ENCODE measurements around the gene CDCP2. TPM values are rescaled to one million over a fixed set of nuclear protein-coding genes. Genes with fewer than 3 reads are reported as not detected.
"Not testable (repeated sequence)": the region's sequence is repeated elsewhere in the genome, so short reads cannot be mapped to it uniquely, and the experiment has no call there.

CDCP2 gene
- total and polyA plus RNA-seq, 12 donors = 0.03 to 0.11 TPM; not detected in 10

GRCh38 chr1:54167422-54168139 is 14.8 kb upstream of the CDCP2 start:
- DNase-seq (no peak), ATAC-seq (no peak)
- Histone ChIP-seq H3K4me1 (no peaks in the 10 kb centered on the region), H3K9me3 (no peaks in the 10 kb centered on the region), H3K36me3 (peaks cover 0 to 3% (median 0%) of the 10 kb centered on the region in 9 donors), H3K27me3 (no peaks in the 10 kb centered on the region), H3K27ac (no peak overlapping the region), H3K4me3 (no peak overlapping the region)
- intact Hi-C loops (cut with DNase I) = no loop called here
- TF ChIP-seq CTCF (IDR thresholded peaks at IDR 0.05) = no peak
- WGBS, 2 donors = 90% methylated on average over 9 of the region's 9 CpGs

- DNase-seq; intact Hi-C loops (cut with DNase I); H3K27ac ChIP-seq; H3K4me3 ChIP-seq; H3K9me3 ChIP-seq; H3K4me1 ChIP-seq; H3K36me3 ChIP-seq; H3K27me3 ChIP-seq; ATAC-seq: not testable (repeated sequence)
- WGBS, 2 donors = 90 to 93% methylated on average over 8 of the region's 8 CpGs
Observed at GRCh38 chr1:54166357-54166756, 13.6 kb upstream of the CDCP2 start.

- no peak for TF ChIP-seq CTCF (IDR thresholded peaks at IDR 0.05)
- DNase-seq (no peak), ATAC-seq (no peak)
- Histone ChIP-seq H3K4me3 (no peak overlapping the region), H3K9me3 (no peaks in the 10 kb centered on the region), H3K36me3 (no peaks in the 10 kb centered on the region), H3K27ac (no peak overlapping the region), H3K4me1 (peaks cover 0 to 7% (median 4%) of the 10 kb centered on the region in 9 donors), H3K27me3 (no peaks in the 10 kb centered on the region)
- intact Hi-C loops (cut with DNase I) = no loop called here
- 91% methylated on average over 15 of the region's 15 CpGs for WGBS, 2 donors
Observed at GRCh38 chr1:54165146-54165545, 12.3 kb upstream of the CDCP2 start.

GRCh38 chr1:54163573-54163972 is 10.8 kb upstream of the CDCP2 start:
- TF ChIP-seq CTCF (IDR thresholded peaks at IDR 0.05) = no peak
- no peak overlapping the region for H3K27ac ChIP-seq
- 76 to 81% methylated on average over 5 of the region's 5 CpGs for WGBS, 2 donors
- H3K27me3 ChIP-seq = no peaks in the 10 kb centered on the region
- no peaks in the 10 kb centered on the region for H3K36me3 ChIP-seq
- ATAC-seq = no peak
- intact Hi-C loops (cut with DNase I) = no loop called here
- DNase-seq = no peak
- no peak overlapping the region for H3K4me3 ChIP-seq
- H3K9me3 ChIP-seq = no peaks in the 10 kb centered on the region
- peaks cover 0 to 9% (median 4%) of the 10 kb centered on the region in 9 donors for H3K4me1 ChIP-seq

GRCh38 chr1:54163051-54163450 is 10.3 kb upstream of the CDCP2 start:
- intact Hi-C loops (cut with DNase I) = no loop called here
- Histone ChIP-seq H3K9me3 (no peaks in the 10 kb centered on the region), H3K4me1 (peaks cover 0 to 9% (median 4%) of the 10 kb centered on the region in 9 donors), H3K4me3 (no peak overlapping the region), H3K36me3 (no peaks in the 10 kb centered on the region), H3K27me3 (no peaks in the 10 kb centered on the region), H3K27ac (no peak overlapping the region)
- no peak for DNase-seq
- no peak for TF ChIP-seq CTCF (IDR thresholded peaks at IDR 0.05)
- 81 to 84% methylated on average over 3 of the region's 3 CpGs for WGBS, 2 donors
- ATAC-seq = peak in 2 of 8 donors; percentile 29 to 30
